MM.1S (cell line): ENCODE results near the gene P2RX3.

Source experiments
- CTCF ChIP-seq: fragments of 300-600 bp; sonication (generic); IDR thresholded peaks from 2 replicates; pipeline ENCODE4 v1.5.1; 2016; ENCODE audit warnings: antibody characterized with exemption, low read length, mixed read lengths
- EZH2 ChIP-seq: fragments of 300-600 bp; sonication (generic); optimal IDR thresholded peaks from 2 replicates; pipeline ENCODE3; 2017; ENCODE audit warnings: low read depth, mild to moderate bottlenecking, antibody characterized with exemption, low read length, mixed read lengths

GRCh38 chr11:57349491-57350274, 11.5 kb downstream of the P2RX3 start:
- peak; percentile 88 for TF ChIP-seq CTCF
- no peak for TF ChIP-seq EZH2
